Gastrocnemius medialis (tissue), 4 donors: ENCODE measurements around the gene CHRD.

Experiments
- POLR2A ChIP-seq, 2 donors: fragments of 450-650 bp; IDR thresholded peaks; one replicate each; pipeline ENCODE4 v1.6.1; 2017; ENCODE audit warnings: antibody characterized with exemption in 2 of 2, mild to moderate bottlenecking in 2 of 2, moderate library complexity in 2 of 2
- TF ChIP-seq, protein P1 (sequence below), 5 experiments: fragments of 450-650 bp in 3 of 5; fragments of 200-600 bp in 2 of 5; sonication (generic) in 2 of 5; IDR thresholded peaks in 4 of 5; conservative IDR thresholded peaks in 1 of 5; 1 replicate in 4 of 5; 2 replicates in 1 of 5; pipeline ENCODE4 v1.5.1; 2016 to 2019; ENCODE audit warnings: antibody characterized with exemption in 5 of 5, mild to moderate bottlenecking in 3 of 5, moderate library complexity in 3 of 5

DNA sequence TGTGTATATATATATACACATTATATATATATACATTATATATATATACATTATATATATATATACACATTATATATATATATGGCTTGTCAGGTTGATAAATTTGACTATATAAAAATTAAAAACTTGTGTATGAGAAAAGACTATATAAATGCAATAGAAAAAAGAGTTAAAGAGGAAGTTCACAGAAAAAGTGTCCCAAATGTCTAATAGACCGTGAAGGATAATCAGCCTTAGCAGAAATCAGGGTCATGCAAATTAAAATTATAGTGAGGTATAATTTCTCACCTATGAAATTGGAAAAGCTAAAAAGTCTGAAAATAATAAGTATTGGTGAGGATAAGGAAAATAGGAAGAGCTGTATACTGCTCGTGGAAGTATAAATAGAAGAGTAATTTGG, 51.1 kb downstream of the CHRD start:
- TF ChIP-seq POLR2A (IDR thresholded peaks at IDR 0.05) = no peak
- TF ChIP-seq, protein P1, sequence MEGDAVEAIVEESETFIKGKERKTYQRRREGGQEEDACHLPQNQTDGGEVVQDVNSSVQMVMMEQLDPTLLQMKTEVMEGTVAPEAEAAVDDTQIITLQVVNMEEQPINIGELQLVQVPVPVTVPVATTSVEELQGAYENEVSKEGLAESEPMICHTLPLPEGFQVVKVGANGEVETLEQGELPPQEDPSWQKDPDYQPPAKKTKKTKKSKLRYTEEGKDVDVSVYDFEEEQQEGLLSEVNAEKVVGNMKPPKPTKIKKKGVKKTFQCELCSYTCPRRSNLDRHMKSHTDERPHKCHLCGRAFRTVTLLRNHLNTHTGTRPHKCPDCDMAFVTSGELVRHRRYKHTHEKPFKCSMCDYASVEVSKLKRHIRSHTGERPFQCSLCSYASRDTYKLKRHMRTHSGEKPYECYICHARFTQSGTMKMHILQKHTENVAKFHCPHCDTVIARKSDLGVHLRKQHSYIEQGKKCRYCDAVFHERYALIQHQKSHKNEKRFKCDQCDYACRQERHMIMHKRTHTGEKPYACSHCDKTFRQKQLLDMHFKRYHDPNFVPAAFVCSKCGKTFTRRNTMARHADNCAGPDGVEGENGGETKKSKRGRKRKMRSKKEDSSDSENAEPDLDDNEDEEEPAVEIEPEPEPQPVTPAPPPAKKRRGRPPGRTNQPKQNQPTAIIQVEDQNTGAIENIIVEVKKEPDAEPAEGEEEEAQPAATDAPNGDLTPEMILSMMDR (IDR thresholded peaks at IDR 0.05 in 4 of 5, conservative IDR thresholded peaks at IDR 0.05 in 1 of 5) = no peak
